Measurements from ENCODE around the gene MRGPRF.

The MRGPRF gene

GRCh38 chr11:69013009-69013951 lies at the start of gene MRGPRF:
TSS of gene MRGPRF (minus strand) at chr11:69013246. CDS start at chr11:69009901, 3,345 bp downstream.
- DNase-seq (ENCODE audit: low read depth in 2 of 2), result no peak

GRCh38 chr11:69062169-69062855 lies 49.3 kb upstream of the MRGPRF start:
- no peak for DNase-seq (ENCODE audit: low read depth in 2 of 2)

DNA sequence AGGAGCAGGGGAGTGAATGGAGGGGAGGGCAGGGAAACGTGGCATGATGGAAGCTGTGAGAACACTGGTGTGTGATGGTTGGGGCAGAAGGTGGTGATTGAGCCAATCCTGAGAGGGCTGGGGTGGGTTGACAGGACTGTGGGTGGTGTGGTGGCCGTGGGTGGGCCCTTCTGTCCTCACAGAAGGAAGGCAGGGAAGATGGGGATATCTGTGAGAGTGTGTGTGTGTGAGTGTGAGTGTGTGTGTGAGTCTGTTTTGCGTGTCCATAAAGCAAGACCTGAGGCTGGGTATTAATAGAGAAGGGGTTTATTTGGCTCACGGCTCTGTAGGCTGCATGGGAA lies 48.6 kb upstream of the MRGPRF start:
- DNase-seq (ENCODE audit: low read depth in 2 of 2), result no peak

GRCh38 chr11:69060806-69061712 lies 48.0 kb upstream of the MRGPRF start:
- DNase-seq (ENCODE audit: low read depth in 2 of 2), result no peak

DNA sequence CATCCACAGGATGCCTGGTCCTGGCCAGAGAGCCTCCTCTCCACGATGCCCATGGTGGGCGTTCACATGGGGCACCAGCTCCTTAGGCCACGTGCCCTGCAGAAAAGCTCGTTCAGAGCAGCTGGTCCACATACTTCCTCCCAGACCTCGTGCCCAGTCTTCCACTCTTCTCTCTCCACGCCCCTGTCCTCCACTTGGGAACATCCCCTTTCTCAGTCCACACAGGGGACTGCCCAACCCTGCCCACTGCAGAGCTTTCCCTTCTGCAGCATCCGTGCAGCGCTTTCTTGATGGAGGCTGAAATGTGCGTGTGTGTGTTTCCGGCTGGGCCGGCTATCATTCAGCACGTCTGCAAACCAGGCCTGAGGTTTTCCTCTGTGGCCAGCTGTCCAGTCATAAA lies 46.9 kb upstream of the MRGPRF start:
- DNase-seq (ENCODE audit: low read depth in 2 of 2), result no peak

DNA sequence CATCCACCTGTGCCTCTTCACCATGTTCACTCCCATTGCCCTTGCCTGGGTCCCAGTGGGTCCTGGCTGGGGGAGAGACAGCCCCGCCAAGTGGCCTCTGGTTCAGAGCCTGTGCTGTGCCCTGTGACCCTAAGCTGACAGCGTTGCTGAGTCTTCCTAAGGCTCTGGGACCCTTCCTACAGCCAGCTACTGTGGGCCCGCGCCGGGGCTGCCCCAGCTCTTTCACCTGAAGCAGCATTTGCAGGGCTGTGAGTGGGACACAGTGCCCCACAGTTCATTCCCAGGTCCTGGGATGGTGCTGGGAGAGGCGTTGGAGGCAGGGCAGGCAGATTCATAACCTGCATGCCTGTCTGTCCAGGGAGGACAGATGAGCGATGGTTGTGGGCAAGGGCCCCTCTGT lies 46.4 kb upstream of the MRGPRF start:
- DNase-seq (ENCODE audit: low read depth in 2 of 2), result no peak

DNA sequence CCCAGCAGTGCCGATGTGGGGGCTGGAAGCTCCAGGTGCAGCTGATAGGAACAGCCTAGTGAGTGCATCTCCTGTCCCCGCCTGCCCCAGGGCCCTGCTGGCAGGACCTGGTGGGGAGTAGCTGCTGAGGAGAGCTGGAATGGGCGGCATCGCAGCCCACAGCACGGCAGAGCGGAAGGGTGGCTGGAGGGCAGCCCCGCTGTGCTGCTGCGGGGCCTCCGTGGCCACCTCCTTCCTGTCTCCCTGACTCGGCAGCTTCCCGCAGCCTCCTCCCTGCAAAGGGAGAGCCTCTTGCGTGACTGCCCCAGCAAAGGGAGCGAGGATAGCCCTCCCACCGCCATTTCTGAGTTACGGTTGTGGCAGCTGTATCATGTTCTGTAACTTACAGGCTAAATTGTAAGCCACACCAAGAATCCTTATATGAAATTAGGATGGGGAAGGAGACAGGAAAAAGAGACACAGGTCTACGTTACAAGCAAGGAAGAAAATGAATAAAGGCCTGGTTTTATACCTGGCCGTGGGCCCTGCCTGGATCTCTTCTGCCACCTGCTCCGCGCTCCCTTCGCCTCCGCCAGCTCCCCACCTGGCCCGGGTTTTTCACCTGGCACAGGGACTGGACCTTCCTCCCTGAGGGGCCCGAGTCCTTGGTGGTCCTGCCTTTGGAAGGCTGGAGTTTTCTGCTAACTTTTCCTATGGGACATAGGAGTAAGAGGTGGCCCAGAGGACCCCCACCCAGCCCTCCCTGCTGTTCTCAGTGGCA lies 45.6 kb upstream of the MRGPRF start:
- no peak for DNase-seq (ENCODE audit: low read depth in 2 of 2)

DNA sequence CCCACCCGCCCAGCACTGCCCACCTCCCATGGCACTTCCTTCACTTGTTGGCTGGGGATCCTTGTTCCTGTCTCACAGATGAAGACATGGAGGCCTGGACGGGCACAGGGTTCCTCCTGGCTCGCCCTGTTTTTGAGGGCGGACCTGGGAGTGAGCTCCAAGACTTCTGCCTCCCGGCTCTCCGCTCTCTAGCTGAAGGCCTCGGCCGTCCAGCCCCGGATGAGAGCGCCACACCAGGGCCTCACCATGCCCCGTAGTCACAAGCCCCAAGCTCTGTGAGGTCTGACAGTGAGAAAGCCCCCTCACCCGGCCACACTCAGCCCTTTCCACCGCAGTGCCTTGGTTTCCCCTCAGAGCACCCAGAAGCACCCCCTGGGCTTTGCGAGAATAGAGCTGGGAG lies 44.8 kb upstream of the MRGPRF start:
- DNase-seq (ENCODE audit: low read depth in 2 of 2), result no peak

DNA sequence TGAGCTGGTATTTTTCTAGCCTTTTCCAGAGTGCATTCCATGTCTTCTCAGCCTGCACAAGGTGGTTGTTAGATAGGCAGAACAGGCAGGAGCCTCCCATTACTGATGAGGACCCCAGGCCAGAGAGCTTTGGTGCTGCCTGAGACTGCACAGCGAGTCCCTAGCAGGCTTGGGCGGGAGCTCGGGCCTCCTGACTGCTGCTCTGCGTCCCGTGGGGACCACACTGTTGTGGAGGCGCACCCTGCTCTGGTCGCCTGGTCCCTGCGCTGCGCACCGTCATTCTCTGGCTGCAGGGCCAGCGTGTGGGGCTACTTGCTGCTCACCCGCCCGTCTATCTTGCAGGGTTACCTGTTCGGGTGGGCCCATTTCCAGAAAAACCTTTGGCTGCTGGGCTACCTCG lies 44.2 kb upstream of the MRGPRF start:
- DNase-seq (ENCODE audit: low read depth in 2 of 2), result no peak

GRCh38 chr11:69055598-69056516 lies 42.8 kb upstream of the MRGPRF start:
- DNase-seq (ENCODE audit: low read depth in 2 of 2), result peak in 1 of 2 donors; percentile 28

- DNase-seq (ENCODE audit: low read depth in 2 of 2), result no peak
Observed at GRCh38 chr11:69055212-69055586, 42.2 kb upstream of the MRGPRF start.

GRCh38 chr11:69054397-69055211 lies 41.6 kb upstream of the MRGPRF start:
- DNase-seq (ENCODE audit: low read depth in 2 of 2), result no peak

DNA sequence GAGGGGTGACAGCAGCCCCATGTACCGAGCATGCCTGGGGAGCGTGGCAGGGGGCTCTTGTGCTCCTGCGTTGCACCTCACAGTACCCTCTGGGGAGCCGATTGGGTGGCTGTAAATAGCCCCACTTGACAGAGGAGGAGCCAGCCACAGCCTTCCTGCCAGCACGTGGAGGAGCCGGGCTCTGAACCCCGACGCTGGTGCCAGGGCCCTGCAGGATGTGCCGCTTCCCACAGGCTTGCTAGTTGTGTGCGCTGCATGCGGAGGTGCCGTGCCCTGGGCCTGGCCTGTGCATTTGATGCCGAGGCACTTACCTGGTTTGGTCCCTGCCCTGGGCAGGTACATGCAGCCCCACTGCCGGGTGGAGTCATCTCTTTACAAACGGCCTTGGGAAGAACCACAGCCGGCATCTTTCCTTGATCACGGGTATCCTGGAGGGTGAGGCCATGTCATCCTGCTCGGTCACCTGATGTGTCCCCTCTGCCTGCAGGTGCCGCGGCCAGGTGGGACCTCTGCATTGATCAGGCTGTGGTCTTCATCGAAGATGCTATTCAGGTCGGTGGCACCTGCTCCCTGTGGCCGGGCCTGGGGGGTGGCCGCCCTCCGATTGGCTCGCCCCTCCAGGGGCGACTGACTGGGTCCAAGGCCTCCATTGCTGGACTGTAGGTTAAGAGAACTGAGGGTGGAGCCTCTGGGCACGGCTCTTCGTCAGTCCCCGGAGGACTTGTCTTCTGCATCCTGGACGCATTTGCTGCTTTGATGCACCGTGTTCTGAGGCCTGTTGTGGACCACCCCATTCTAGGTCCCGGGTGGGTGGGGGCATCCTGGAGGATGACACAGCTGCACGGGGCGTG lies 40.7 kb upstream of the MRGPRF start:
- no peak for DNase-seq (ENCODE audit: low read depth in 2 of 2)

DNA sequence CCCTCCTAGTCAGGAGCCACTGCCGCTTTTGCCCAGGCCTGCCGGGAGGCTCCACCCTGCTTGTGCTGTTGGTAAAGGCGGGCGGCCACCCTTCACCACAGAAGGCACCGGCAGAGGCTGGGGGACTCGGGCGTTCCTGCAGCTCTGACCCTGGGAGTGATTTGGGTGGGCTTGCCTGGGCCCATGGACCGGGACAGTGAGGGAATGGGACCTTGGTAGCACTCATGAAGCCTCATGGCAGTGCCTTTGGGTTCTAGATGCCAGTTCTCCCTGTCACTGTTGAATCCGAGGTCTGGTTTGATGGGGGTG lies 40.1 kb upstream of the MRGPRF start:
- DNase-seq (ENCODE audit: low read depth in 2 of 2), result no peak

DNA sequence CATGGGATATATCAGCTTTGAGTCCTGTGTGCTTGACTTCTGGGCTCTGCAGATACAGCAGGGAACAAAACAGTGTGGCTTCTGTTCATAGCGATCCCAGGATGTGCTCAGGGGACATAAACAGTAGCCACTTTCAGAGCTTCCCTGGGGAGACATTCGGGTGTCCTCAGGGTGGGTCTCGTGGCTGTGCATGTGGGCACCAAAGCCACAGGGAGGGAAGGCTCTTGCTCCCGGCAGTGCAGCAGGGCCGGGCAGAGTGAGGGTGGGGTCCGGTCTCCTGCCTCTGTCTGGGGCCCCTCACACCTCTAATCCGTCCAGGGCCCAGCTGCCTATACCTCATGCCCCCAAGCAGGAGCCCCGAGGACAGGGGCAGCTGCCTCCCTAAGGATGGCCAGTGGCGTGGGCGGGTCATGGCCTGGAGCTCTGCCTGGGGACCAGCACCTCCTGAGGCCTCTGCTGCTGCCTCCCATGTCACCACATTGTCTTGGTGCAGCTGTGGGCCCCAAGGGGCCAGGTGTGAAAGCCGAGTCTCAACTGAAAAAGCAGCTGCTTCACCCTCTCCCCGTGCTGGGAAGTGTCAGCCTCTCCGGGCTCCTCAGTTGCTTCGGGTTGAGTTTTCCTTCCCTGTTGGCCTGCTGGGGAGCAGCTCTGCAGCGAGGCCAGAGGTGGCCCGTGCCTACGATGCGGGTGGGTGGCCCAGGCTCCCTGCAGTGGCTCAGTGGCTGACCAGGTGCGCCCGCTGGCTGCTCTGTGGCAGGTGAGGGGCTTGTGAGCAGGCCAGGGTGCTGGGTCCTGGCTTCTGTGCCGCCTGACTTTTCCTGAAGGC lies 39.5 kb upstream of the MRGPRF start:
- DNase-seq (ENCODE audit: low read depth in 2 of 2), result no peak

DNA sequence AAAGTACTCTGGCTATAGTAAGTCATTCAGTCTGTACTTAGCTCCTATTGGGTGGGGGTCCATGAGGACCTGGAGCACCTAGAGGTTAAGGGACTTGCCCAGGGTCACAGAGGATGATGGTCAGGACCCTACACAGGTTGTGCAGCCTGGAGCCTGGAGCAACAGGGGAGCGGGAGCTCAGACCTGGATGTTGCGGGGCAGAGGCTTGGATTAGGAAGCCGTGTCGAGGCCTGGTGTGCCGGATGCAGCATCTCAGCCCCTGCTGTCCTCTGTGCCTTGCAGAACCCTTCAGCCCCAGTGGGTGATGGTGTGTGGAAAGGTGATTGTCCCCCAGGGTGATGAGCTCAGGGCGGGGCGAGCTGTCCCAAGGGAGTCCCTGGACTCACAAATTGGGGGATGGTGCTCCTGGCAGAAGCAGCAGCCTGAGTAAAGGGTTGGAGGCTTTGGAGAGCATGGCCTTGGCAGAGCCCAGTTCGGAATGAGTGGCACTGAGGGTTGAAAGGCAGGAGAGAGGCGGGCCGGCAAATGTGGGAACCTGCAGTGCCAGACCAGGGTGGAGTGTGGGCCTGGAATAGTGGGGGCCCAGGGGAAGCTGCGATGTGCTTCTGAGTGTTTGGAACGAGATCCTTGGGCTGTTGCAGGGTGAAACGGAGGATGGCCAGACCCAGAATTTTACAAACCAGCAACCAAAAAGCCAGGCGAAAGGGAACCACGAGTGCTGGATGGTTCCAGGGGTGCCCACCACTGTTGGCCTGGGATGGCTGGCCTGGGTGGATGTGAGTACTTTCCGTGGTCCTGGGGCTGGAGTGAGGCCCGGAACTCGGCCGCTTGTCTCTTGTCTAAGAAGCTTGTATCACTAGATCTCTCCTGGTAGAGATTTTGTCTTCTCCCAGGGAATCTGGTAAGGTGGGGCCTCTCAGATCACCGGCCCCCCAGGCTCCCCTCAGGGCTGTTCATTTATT lies 38.6 kb upstream of the MRGPRF start:
- no peak for DNase-seq (ENCODE audit: low read depth in 2 of 2)

Data from stimulated activated CD8-positive, alpha-beta memory T cell treated with anti-CD3 and anti-CD28 coated beads, Interleukin-2, amount 100 ng/mL, for 48 hours (primary cell).